Fibroblast of villous mesenchyme (primary cell): ENCODE data around the gene PADI2. TPM values are rescaled to one million over a fixed set of nuclear protein-coding genes. Genes with fewer than 3 reads are reported as not detected.
A peak's percentile ranks its signal among the peaks of the same experiment; 100 is the strongest.

ENCODE experiments used
- DNase-seq: peaks from one replicate; pipeline ENCODE4 v3.0.0-alpha.2; 2010; ENCODE audit warnings: low read depth
- H3K4me3 ChIP-seq: 2 replicates; pipeline ENCODE4 v1.5.1; 2011; ENCODE audit warnings: low read depth, mild to moderate bottlenecking, low read length
- CTCF ChIP-seq: IDR thresholded peaks from 2 replicates; pipeline ENCODE4 v1.5.1; 2012; ENCODE audit warnings: low read depth, mild to moderate bottlenecking, low read length; ENCODE audit not compliant: insufficient read depth
- total RNA-seq: library from RNA; depleted of rRNA; stranded (reverse); fragments of >200 nt; gene quantifications from 2 replicates; pipeline ENCODE4 v1.2.3, GENCODE V29; 2012

The PADI2 gene
- total RNA-seq, 1 donor = 0.43 TPM

GRCh38 chr1:17121881-17122280 lies 2.6 kb upstream of the PADI2 start:
- DNase-seq = peak; percentile 14
- H3K4me3 ChIP-seq = no peak overlapping the region
- TF ChIP-seq CTCF = no peak

- DNase-seq = peak; percentile 43
- no peak overlapping the region for H3K4me3 ChIP-seq
- TF ChIP-seq CTCF = no peak
These were observed 1.9 kb upstream of the PADI2 start for GRCh38 chr1:17120962-17121837.

- no peak for DNase-seq
- TF ChIP-seq CTCF = no peak
- no peak overlapping the region for H3K4me3 ChIP-seq
These were observed 1.2 kb upstream of the PADI2 start for GRCh38 chr1:17120481-17120877.

GRCh38 chr1:17119773-17120480 lies 676 bp upstream of the PADI2 start:
- no peak for DNase-seq
- no peak overlapping the region for H3K4me3 ChIP-seq
- TF ChIP-seq CTCF = no peak

- DNase-seq = no peak
- no peak for TF ChIP-seq CTCF
- H3K4me3 ChIP-seq = no peak overlapping the region
These were observed 560 bp downstream of the PADI2 start for GRCh38 chr1:17118706-17119075.

- no peak for DNase-seq
- no peak for TF ChIP-seq CTCF
- H3K4me3 ChIP-seq = no peak overlapping the region
These were observed 983 bp downstream of the PADI2 start for GRCh38 chr1:17118268-17118667.
